HG03060 (cell line): ENCODE data around the gene PLEK.
A peak's percentile ranks its signal among the peaks of the same experiment; 100 is the strongest.
"Not testable (repeated sequence)": the region's sequence is repeated elsewhere in the genome, so short reads cannot be mapped to it uniquely, and the experiment has no call there.

ENCODE experiments used
- ATAC-seq: cut with Tn5 transposase; IDR thresholded peaks from one replicate; pipeline ENCODE4 v1.9.1; 2021; ENCODE audit warnings: low read depth, moderate number of reproducible peaks; ENCODE audit not compliant: unreplicated experiment

PLEK gene

GRCh38 chr2:68365087-68365486 lies at the start of gene PLEK:
TSS of gene PLEK (plus strand) at chr2:68365282. CDS start at chr2:68365352, 70 bp downstream.
- ATAC-seq = peak; percentile 28

GRCh38 chr2:68316111-68316510 lies 49.0 kb upstream of the PLEK start:
- ATAC-seq = no peak

- no peak for ATAC-seq
Observed at GRCh38 chr2:68317971-68318913, 46.8 kb upstream of the PLEK start.

- no peak for ATAC-seq
Observed at GRCh38 chr2:68318914-68319397, 46.1 kb upstream of the PLEK start.

- ATAC-seq = no peak
Observed at GRCh38 chr2:68319398-68320117, 45.5 kb upstream of the PLEK start, which contains the start of gene CNRIP1. TSS of gene CNRIP1 (minus strand) at chr2:68319949. CDS start at chr2:68319400, 549 bp downstream.

- ATAC-seq = no peak
Observed at GRCh38 chr2:68320118-68320641, 44.9 kb upstream of the PLEK start.

GRCh38 chr2:68325056-68325455 lies 40.0 kb upstream of the PLEK start:
- no peak for ATAC-seq

- no peak for ATAC-seq
Observed at GRCh38 chr2:68328901-68329300, 36.2 kb upstream of the PLEK start.

GRCh38 chr2:68330691-68331090 lies 34.4 kb upstream of the PLEK start:
- ATAC-seq = no peak

GRCh38 chr2:68333009-68333408 lies 32.1 kb upstream of the PLEK start:
- ATAC-seq = no peak

- no peak for ATAC-seq
Observed at GRCh38 chr2:68333931-68334330, 31.2 kb upstream of the PLEK start.

GRCh38 chr2:68336192-68336591 lies 28.9 kb upstream of the PLEK start:
- no peak for ATAC-seq

GRCh38 chr2:68340226-68341061 lies 24.6 kb upstream of the PLEK start:
- ATAC-seq = no peak

GRCh38 chr2:68341062-68341329 lies 24.1 kb upstream of the PLEK start:
- ATAC-seq = no peak

- ATAC-seq = no peak
Observed at GRCh38 chr2:68341583-68341982, 23.5 kb upstream of the PLEK start.

GRCh38 chr2:68342470-68342869 lies 22.6 kb upstream of the PLEK start:
- no peak for ATAC-seq

- no peak for ATAC-seq
Observed at GRCh38 chr2:68344031-68344430, 21.1 kb upstream of the PLEK start.

GRCh38 chr2:68345129-68345875 lies 19.8 kb upstream of the PLEK start:
- no peak for ATAC-seq

GRCh38 chr2:68349091-68349490 lies 16.0 kb upstream of the PLEK start:
- ATAC-seq = not testable (repeated sequence)

- ATAC-seq = no peak
Observed at GRCh38 chr2:68351997-68352396, 13.1 kb upstream of the PLEK start.
